PFSK-1 (cell line): ENCODE data around the gene CENPP.

Source experiments
- FOXP2 ChIP-seq: optimal IDR thresholded peaks from 2 replicates; pipeline ENCODE3; 2011; ENCODE audit warnings: borderline replicate concordance, control low read depth, inconsistent platforms; ENCODE audit not compliant: insufficient read depth; ENCODE audit errors: extremely low read length, extremely low read depth
- POLR2AphosphoS5 ChIP-seq: IDR thresholded peaks from 2 replicates; pipeline ENCODE4 v1.6.1; 2012; ENCODE audit warnings: low read depth, mild to moderate bottlenecking, control low read depth, low read length, moderate library complexity
- SIN3A ChIP-seq: IDR thresholded peaks from 2 replicates; pipeline ENCODE4 v1.6.1; 2012; ENCODE audit warnings: mild to moderate bottlenecking, low read length, moderate library complexity, borderline replicate concordance; ENCODE audit not compliant: insufficient read depth
- TAF1 ChIP-seq: IDR thresholded peaks from 2 replicates; pipeline ENCODE4 v1.6.1; 2012; ENCODE audit warnings: low read length, control low read depth, borderline replicate concordance; ENCODE audit not compliant: insufficient read depth
- TF ChIP-seq, protein P1 (sequence below), 2 experiments: IDR thresholded peaks; 2 replicates each; pipeline versions ENCODE4 v1.6.1 to v1.8.0; 2011 to 2012; ENCODE audit warnings: low read depth in 2 of 2, low read length in 2 of 2, control low read depth in 1 of 2, inconsistent platforms in 1 of 2, mild to moderate bottlenecking in 1 of 2, moderate library complexity in 1 of 2; ENCODE audit not compliant: insufficient read depth in 1 of 2

CENPP gene

DNA sequence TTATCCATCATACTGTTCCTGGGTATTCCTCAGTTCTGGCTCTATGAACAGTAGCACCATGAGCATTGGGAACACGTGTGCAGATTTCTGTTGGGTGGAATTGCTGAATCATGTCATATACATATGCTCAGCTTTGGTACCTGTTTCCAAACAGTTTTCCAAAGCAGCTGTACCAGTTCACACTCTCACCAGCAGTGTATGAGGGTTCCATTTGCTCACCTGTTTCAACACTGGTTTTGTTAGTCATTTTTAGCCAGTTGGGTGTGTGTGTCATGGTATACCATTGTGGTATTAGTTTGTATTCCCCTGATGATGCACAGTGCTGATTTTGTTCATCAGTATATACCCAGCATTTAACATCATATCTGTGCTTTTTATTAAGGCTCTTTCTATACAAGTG, 266.8 kb downstream of the CENPP start:
- TF ChIP-seq POLR2AphosphoS5 (no peak), FOXP2 (no peak), SIN3A (no peak), TAF1 (no peak)
- TF ChIP-seq, protein P1, sequence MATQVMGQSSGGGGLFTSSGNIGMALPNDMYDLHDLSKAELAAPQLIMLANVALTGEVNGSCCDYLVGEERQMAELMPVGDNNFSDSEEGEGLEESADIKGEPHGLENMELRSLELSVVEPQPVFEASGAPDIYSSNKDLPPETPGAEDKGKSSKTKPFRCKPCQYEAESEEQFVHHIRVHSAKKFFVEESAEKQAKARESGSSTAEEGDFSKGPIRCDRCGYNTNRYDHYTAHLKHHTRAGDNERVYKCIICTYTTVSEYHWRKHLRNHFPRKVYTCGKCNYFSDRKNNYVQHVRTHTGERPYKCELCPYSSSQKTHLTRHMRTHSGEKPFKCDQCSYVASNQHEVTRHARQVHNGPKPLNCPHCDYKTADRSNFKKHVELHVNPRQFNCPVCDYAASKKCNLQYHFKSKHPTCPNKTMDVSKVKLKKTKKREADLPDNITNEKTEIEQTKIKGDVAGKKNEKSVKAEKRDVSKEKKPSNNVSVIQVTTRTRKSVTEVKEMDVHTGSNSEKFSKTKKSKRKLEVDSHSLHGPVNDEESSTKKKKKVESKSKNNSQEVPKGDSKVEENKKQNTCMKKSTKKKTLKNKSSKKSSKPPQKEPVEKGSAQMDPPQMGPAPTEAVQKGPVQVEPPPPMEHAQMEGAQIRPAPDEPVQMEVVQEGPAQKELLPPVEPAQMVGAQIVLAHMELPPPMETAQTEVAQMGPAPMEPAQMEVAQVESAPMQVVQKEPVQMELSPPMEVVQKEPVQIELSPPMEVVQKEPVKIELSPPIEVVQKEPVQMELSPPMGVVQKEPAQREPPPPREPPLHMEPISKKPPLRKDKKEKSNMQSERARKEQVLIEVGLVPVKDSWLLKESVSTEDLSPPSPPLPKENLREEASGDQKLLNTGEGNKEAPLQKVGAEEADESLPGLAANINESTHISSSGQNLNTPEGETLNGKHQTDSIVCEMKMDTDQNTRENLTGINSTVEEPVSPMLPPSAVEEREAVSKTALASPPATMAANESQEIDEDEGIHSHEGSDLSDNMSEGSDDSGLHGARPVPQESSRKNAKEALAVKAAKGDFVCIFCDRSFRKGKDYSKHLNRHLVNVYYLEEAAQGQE (IDR thresholded peaks at IDR 0.05; ENCODE audit: insufficient read depth in 1 of 2, low read depth in 2 of 2, low read length in 2 of 2) = no peak

DNA sequence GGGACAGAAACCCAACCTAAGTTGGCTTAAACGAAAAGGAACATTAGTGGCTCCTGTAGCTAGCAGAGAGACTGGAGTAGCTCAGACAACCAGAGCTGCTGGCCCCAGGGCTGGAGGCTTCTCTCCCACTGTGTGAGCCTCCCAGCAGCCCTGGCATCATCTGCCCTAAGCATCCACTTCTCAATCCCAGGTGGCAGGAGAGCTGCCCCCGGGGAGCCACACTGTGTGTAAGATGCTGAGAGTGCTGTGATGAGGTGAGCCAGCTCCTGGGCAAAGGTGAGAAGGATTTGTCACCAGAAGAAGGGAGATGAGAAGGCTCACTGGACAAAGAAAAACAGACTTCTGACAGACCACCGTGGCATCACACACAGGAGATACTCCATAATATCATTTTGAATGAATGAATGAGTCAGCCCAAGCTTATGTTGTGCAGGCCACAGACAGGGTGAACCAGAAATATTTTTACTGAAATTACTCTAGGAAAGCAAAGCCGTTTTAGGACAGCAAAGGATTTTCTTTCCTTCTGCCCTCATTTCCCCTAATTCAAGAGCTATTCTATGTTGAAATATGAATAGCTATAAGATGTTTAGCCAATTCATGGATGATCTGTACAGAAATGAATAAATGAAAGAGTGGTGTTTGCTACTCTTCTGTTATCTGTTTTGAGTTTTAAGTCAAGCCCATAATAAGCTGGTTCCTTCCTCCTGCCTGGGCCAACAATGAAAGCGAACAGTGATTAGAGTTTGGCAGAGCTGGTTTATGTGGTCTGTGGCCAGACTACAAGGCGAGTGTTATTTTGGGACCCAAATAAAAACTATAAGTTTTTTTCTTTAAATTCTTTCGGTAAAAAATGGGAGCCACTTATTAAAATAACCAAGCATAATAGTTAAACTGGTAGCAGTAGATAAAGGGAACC, 267.5 kb downstream of the CENPP start:
- no peak for TF ChIP-seq SIN3A
- TF ChIP-seq, protein P1 (IDR thresholded peaks at IDR 0.05; ENCODE audit: insufficient read depth in 1 of 2, low read depth in 2 of 2, low read length in 2 of 2) = no peak
- TF ChIP-seq POLR2AphosphoS5 = no peak
- no peak for TF ChIP-seq FOXP2
- no peak for TF ChIP-seq TAF1

DNA sequence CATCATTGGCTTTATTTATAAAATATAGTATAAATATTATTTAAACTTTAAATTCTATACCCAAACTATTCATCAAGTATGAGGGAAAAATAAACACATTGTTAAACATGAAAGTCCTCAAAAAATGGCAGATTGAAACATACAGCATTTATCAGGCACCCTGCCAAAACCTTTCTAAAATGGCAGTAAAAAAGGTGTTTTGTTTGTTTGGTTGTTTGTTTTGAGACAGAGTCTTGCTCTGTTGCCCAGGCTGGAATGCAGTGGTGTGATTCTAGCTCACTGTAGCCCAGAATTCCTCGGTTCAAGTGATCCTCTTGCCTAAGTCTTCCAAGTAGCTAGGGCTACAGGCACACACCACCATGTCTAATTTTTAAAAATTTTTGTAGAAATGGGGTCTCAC, 270.2 kb downstream of the CENPP start:
- TF ChIP-seq TAF1 (no peak), POLR2AphosphoS5 (no peak), FOXP2 (no peak), SIN3A (no peak)
- TF ChIP-seq, protein P1 (IDR thresholded peaks at IDR 0.05; ENCODE audit: insufficient read depth in 1 of 2, low read depth in 2 of 2, low read length in 2 of 2) = no peak

DNA sequence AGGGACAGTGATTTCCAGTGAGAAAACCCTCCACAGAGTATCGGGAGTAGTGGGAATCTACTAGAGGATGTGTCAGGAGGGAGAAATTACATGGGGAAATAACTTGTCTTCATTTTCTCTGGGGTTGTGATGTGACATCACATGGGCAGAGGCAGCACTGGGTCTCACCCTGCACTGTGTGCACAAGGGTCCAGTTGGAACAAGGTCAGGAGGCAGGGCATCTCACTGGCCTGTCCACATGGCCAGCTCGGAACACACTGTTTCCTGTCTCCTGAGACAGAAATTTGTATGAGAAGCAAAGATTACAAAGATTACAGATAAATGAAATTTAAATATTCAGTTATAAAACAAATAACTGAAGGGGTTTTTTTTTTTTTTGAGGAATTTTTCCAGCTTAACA, 272.6 kb downstream of the CENPP start:
- no peak for TF ChIP-seq POLR2AphosphoS5
- TF ChIP-seq, protein P1 (IDR thresholded peaks at IDR 0.05; ENCODE audit: insufficient read depth in 1 of 2, low read depth in 2 of 2, low read length in 2 of 2) = no peak
- no peak for TF ChIP-seq TAF1
- no peak for TF ChIP-seq SIN3A
- no peak for TF ChIP-seq FOXP2
